PFSK-1 (cell line): ENCODE results near the gene IDH3A.

Source experiments
- POLR2AphosphoS5 ChIP-seq: IDR thresholded peaks from 2 replicates; pipeline ENCODE4 v1.6.1; 2012; ENCODE audit warnings: low read depth, mild to moderate bottlenecking, control low read depth, low read length, moderate library complexity
- SIN3A ChIP-seq: IDR thresholded peaks from 2 replicates; pipeline ENCODE4 v1.6.1; 2012; ENCODE audit warnings: mild to moderate bottlenecking, low read length, moderate library complexity, borderline replicate concordance; ENCODE audit not compliant: insufficient read depth
- TF ChIP-seq, protein P1 (sequence below), 2 experiments: IDR thresholded peaks; 2 replicates each; pipeline versions ENCODE4 v1.6.1 to v1.8.0; 2011 to 2012; ENCODE audit warnings: low read depth in 2 of 2, low read length in 2 of 2, control low read depth in 1 of 2, inconsistent platforms in 1 of 2, mild to moderate bottlenecking in 1 of 2, moderate library complexity in 1 of 2; ENCODE audit not compliant: insufficient read depth in 1 of 2

GRCh38 chr15:78155355-78155939 is 6.3 kb downstream of the IDH3A start:
- TF ChIP-seq SIN3A (no peak), POLR2AphosphoS5 (no peak)
- TF ChIP-seq, protein P1, sequence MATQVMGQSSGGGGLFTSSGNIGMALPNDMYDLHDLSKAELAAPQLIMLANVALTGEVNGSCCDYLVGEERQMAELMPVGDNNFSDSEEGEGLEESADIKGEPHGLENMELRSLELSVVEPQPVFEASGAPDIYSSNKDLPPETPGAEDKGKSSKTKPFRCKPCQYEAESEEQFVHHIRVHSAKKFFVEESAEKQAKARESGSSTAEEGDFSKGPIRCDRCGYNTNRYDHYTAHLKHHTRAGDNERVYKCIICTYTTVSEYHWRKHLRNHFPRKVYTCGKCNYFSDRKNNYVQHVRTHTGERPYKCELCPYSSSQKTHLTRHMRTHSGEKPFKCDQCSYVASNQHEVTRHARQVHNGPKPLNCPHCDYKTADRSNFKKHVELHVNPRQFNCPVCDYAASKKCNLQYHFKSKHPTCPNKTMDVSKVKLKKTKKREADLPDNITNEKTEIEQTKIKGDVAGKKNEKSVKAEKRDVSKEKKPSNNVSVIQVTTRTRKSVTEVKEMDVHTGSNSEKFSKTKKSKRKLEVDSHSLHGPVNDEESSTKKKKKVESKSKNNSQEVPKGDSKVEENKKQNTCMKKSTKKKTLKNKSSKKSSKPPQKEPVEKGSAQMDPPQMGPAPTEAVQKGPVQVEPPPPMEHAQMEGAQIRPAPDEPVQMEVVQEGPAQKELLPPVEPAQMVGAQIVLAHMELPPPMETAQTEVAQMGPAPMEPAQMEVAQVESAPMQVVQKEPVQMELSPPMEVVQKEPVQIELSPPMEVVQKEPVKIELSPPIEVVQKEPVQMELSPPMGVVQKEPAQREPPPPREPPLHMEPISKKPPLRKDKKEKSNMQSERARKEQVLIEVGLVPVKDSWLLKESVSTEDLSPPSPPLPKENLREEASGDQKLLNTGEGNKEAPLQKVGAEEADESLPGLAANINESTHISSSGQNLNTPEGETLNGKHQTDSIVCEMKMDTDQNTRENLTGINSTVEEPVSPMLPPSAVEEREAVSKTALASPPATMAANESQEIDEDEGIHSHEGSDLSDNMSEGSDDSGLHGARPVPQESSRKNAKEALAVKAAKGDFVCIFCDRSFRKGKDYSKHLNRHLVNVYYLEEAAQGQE (IDR thresholded peaks at IDR 0.05; ENCODE audit: insufficient read depth in 1 of 2, low read depth in 2 of 2, low read length in 2 of 2): no peak
